ENCODE measurements around the gene TLL1. TPM values are rescaled to one million over a fixed set of nuclear protein-coding genes. Genes with fewer than 3 reads are reported as not detected.

TLL1 gene
- total RNA-seq, 1 experiment from 2014 or later: 0.41 TPM

- no TSS peak for BruUV-seq (replicated peaks)
- intact Hi-C loops (cut with micrococcal nuclease; ENCODE audit: unreplicated experiment): no loop called here
- no peak for ATAC-seq
- Histone ChIP-seq H3K27me3 (ENCODE audit: control insufficient read depth, insufficient read depth, low read length) (no peaks in the 10 kb centered on the region), H3K4me1 (ENCODE audit: control insufficient read depth, insufficient read depth, low read length) (no peaks in the 10 kb centered on the region; the same call in 1 of the 2 replicates), H3K9me3 (ENCODE audit: control insufficient read depth, insufficient read depth, low read depth, low read length) (no peaks in the 10 kb centered on the region), H3K27ac (ENCODE audit: low read length) (no peak overlapping the region), H3K4me3 (ENCODE audit: low read depth in 2 of 2, low read length in 2 of 2) (no peak overlapping the region), H3K36me3 (ENCODE audit: control insufficient read depth, insufficient read depth, low read length) (peaks cover 4% of the 10 kb centered on the region; the same call in 1 of the 2 replicates)
- DNase-seq (ENCODE audit: low read depth, low spot score): no peak
- POLR2A ChIA-PET: no interaction called here
- in situ Hi-C loops (cut with HindIII; ENCODE audit: low pct_unique_long_range_greater_than_20kb, low sequenced_read_pairs): no loop called here
- CTCF ChIA-PET: no interaction called here
- no peak for TF ChIP-seq SIN3A (IDR thresholded peaks at IDR 0.05; ENCODE audit: borderline replicate concordance, insufficient read depth, low read depth, low read length)
- TF ChIP-seq, protein P1, sequence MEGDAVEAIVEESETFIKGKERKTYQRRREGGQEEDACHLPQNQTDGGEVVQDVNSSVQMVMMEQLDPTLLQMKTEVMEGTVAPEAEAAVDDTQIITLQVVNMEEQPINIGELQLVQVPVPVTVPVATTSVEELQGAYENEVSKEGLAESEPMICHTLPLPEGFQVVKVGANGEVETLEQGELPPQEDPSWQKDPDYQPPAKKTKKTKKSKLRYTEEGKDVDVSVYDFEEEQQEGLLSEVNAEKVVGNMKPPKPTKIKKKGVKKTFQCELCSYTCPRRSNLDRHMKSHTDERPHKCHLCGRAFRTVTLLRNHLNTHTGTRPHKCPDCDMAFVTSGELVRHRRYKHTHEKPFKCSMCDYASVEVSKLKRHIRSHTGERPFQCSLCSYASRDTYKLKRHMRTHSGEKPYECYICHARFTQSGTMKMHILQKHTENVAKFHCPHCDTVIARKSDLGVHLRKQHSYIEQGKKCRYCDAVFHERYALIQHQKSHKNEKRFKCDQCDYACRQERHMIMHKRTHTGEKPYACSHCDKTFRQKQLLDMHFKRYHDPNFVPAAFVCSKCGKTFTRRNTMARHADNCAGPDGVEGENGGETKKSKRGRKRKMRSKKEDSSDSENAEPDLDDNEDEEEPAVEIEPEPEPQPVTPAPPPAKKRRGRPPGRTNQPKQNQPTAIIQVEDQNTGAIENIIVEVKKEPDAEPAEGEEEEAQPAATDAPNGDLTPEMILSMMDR (IDR thresholded peaks at IDR 0.05): no peak
- TF ChIP-seq POLR2AphosphoS5 (IDR thresholded peaks at IDR 0.05; ENCODE audit: low read depth, low read length): no peak
- TF ChIP-seq, protein P2, sequence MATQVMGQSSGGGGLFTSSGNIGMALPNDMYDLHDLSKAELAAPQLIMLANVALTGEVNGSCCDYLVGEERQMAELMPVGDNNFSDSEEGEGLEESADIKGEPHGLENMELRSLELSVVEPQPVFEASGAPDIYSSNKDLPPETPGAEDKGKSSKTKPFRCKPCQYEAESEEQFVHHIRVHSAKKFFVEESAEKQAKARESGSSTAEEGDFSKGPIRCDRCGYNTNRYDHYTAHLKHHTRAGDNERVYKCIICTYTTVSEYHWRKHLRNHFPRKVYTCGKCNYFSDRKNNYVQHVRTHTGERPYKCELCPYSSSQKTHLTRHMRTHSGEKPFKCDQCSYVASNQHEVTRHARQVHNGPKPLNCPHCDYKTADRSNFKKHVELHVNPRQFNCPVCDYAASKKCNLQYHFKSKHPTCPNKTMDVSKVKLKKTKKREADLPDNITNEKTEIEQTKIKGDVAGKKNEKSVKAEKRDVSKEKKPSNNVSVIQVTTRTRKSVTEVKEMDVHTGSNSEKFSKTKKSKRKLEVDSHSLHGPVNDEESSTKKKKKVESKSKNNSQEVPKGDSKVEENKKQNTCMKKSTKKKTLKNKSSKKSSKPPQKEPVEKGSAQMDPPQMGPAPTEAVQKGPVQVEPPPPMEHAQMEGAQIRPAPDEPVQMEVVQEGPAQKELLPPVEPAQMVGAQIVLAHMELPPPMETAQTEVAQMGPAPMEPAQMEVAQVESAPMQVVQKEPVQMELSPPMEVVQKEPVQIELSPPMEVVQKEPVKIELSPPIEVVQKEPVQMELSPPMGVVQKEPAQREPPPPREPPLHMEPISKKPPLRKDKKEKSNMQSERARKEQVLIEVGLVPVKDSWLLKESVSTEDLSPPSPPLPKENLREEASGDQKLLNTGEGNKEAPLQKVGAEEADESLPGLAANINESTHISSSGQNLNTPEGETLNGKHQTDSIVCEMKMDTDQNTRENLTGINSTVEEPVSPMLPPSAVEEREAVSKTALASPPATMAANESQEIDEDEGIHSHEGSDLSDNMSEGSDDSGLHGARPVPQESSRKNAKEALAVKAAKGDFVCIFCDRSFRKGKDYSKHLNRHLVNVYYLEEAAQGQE (IDR thresholded peaks at IDR 0.05; ENCODE audit: insufficient read depth in 1 of 2, low read depth in 2 of 2, low read length in 1 of 2): no peak
- TF ChIP-seq TCF7L2 (IDR thresholded peaks at IDR 0.05; ENCODE audit: low read depth, low read length): no peak
Observed at GRCh38 chr4:165877286-165877685, 4.2 kb downstream of the TLL1 start.

DNA sequence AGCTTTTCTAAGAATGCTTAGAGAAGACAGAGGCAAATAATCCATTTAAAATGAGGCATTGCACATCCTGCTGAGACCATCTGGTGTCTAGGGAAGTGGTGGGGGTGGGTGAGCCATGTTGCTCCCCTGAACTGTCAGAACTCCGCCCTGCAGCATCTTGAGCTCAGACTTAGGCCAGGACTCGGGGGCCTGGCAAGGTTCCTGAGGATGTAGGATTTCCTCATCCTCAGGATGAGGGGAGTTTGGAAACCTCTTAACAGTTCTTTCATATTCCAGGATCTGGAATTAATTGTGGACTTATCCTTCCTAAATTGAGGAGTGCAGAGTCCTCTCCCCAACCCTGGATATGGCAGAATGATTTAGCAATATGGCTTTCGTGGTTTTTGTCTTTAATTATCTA is 6.6 kb downstream of the TLL1 start:
- TF ChIP-seq, protein P2 (IDR thresholded peaks at IDR 0.05; ENCODE audit: insufficient read depth in 1 of 2, low read depth in 2 of 2, low read length in 1 of 2): no peak
- TF ChIP-seq, protein P1 (IDR thresholded peaks at IDR 0.05): no peak
- TF ChIP-seq TCF7L2 (IDR thresholded peaks at IDR 0.05; ENCODE audit: low read depth, low read length) (no peak), POLR2AphosphoS5 (IDR thresholded peaks at IDR 0.05; ENCODE audit: low read depth, low read length) (no peak), SIN3A (IDR thresholded peaks at IDR 0.05; ENCODE audit: borderline replicate concordance, insufficient read depth, low read depth, low read length) (no peak)
- no peak for DNase-seq (ENCODE audit: low read depth, low spot score)
- intact Hi-C loops (cut with micrococcal nuclease; ENCODE audit: unreplicated experiment) (no loop called here), in situ Hi-C loops (cut with HindIII; ENCODE audit: low pct_unique_long_range_greater_than_20kb, low sequenced_read_pairs) (no loop called here)
- H3K4me1 ChIP-seq (ENCODE audit: control insufficient read depth, insufficient read depth, low read length): no peaks in the 10 kb centered on the region
- H3K27ac ChIP-seq (ENCODE audit: low read length): no peak overlapping the region
- H3K27me3 ChIP-seq (ENCODE audit: control insufficient read depth, insufficient read depth, low read length): no peaks in the 10 kb centered on the region
- BruUV-seq (replicated peaks): no TSS peak
- H3K36me3 ChIP-seq (ENCODE audit: control insufficient read depth, insufficient read depth, low read length): no peaks in the 10 kb centered on the region
- no peak overlapping the region for H3K4me3 ChIP-seq (ENCODE audit: low read depth in 2 of 2, low read length in 2 of 2)
- H3K9me3 ChIP-seq (ENCODE audit: control insufficient read depth, insufficient read depth, low read depth, low read length): no peaks in the 10 kb centered on the region
- ChIA-PET POLR2A (interaction anchor here (0.6 kb wide), 1 partner anchor 11 kb away, joined by 7 read pairs; no protein-coding TSS in a partner anchor), CTCF (no interaction called here)
- no peak for ATAC-seq

Data from Panc1 (cell line).